Keratinocyte (primary cell): ENCODE measurements around the gene RAB42. TPM values are rescaled to one million over a fixed set of nuclear protein-coding genes. Genes with fewer than 3 reads are reported as not detected.
"Not testable (repeated sequence)": the region's sequence is repeated elsewhere in the genome, so short reads cannot be mapped to it uniquely, and the experiment has no call there.

Source experiments
- DNase-seq: peaks from one replicate; pipeline ENCODE4 v3.0.0-alpha.2; 2011; ENCODE audit warnings: low read depth, missing footprints, low spot score
- FAIRE-seq: peaks from 2 replicates; lab custom pipeline; 2011; peaks lifted over from hg19 to GRCh38; lab: Jason Lieb, UNC
- H2AFZ ChIP-seq: 2 replicates; pipeline ENCODE4 v1.6.0; 2012; ENCODE audit warnings: low read length, control low read depth, inconsistent platforms; ENCODE audit not compliant: control insufficient read depth
- H3K27ac ChIP-seq: 2 replicates; pipeline ENCODE4 v1.5.1; 2011; ENCODE audit warnings: low read length; ENCODE audit not compliant: control insufficient read depth, insufficient read depth
- H3K27me3 ChIP-seq: 3 replicates; pipeline ENCODE4 v1.6.0; 2011; ENCODE audit warnings: low read length; ENCODE audit not compliant: control insufficient read depth, insufficient read depth; ENCODE audit errors: extremely low read depth
- H3K36me3 ChIP-seq, 2 experiments: 2 replicates in 1 of 2; 3 replicates in 1 of 2; pipeline ENCODE4 v1.5.1; 2011; ENCODE audit warnings: low read length in 2 of 2, mild to moderate bottlenecking in 1 of 2; ENCODE audit not compliant: control insufficient read depth in 2 of 2, insufficient read depth in 2 of 2; ENCODE audit errors: extremely low read depth in 1 of 2
- H3K4me1 ChIP-seq: 3 replicates; pipeline ENCODE4 v1.5.1; 2011; ENCODE audit warnings: low read length; ENCODE audit not compliant: control insufficient read depth, insufficient read depth; ENCODE audit errors: extremely low read depth
- H3K4me2 ChIP-seq: 3 replicates; pipeline ENCODE4 v1.6.0; 2011; ENCODE audit warnings: low read depth, low read length; ENCODE audit not compliant: control insufficient read depth, insufficient read depth; ENCODE audit errors: extremely low read depth
- H3K4me3 ChIP-seq, 3 experiments: fragments of 200-600 bp in 1 of 3; sonication (generic) in 1 of 3; 2 replicates in 2 of 3; 3 replicates in 1 of 3; pipeline ENCODE4 v1.5.1; 2011 to 2016; ENCODE audit warnings: low read length in 3 of 3, mild to moderate bottlenecking in 3 of 3, control low read depth in 2 of 3, inconsistent platforms in 1 of 3, low read depth in 1 of 3, mixed read lengths in 1 of 3, mixed run types in 1 of 3, moderate library complexity in 1 of 3; ENCODE audit not compliant: control insufficient read depth in 2 of 3, insufficient read depth in 2 of 3; ENCODE audit errors: extremely low read depth in 1 of 3
- H3K79me2 ChIP-seq: 2 replicates; pipeline ENCODE4 v1.6.0; 2012; ENCODE audit warnings: low read length; ENCODE audit not compliant: control insufficient read depth, insufficient read depth
- H3K9ac ChIP-seq: 3 replicates; pipeline ENCODE4 v1.6.0; 2011; ENCODE audit warnings: low read length; ENCODE audit not compliant: control insufficient read depth, insufficient read depth; ENCODE audit errors: extremely low read depth
- H3K9me1 ChIP-seq: 3 replicates; pipeline ENCODE4 v1.6.0; 2011; ENCODE audit warnings: low read length; ENCODE audit not compliant: control insufficient read depth, insufficient read depth; ENCODE audit errors: extremely low read depth
- H3K9me3 ChIP-seq: 2 replicates; pipeline ENCODE4 v1.5.1; 2012; ENCODE audit warnings: low read depth, low read length; ENCODE audit not compliant: control insufficient read depth
- H4K20me1 ChIP-seq: 3 replicates; pipeline ENCODE4 v1.6.0; 2011; ENCODE audit warnings: low read length; ENCODE audit not compliant: control insufficient read depth, insufficient read depth; ENCODE audit errors: extremely low read depth
- EZH2 ChIP-seq: IDR thresholded peaks from one replicate; pipeline ENCODE4 v1.6.1; 2012; ENCODE audit warnings: inconsistent platforms, mild to moderate bottlenecking, low read length, moderate library complexity
- dilution Hi-C: fragments of 300-500 bp; cut with MboI; formaldehyde crosslinking; loops from one replicate; pipeline ENCODE4 v1.7.0; 2020; ENCODE audit warnings: low sequenced_read_pairs; ENCODE audit not compliant: extremely low pct_ligation_motif_present
- polyA plus RNA-seq, 5 experiments: library from polyadenylated mRNA; depleted of rRNA in 3 of 5; stranded (reverse) in 3 of 5; stranded (forward) in 1 of 5; unstranded in 1 of 5; fragments of >200 nt; gene quantifications; 1 replicate in 1 of 5; 2 replicates in 3 of 5; 3 replicates in 1 of 5; pipeline versions ENCODE4 v1.2.1 to v1.2.3, GENCODE V29; 2011 to 2012; ENCODE audit warnings: missing spikeins in 2 of 5, low read depth in 1 of 5, low replicate concordance in 1 of 5
- TF ChIP-seq, protein P1 (sequence below), 3 experiments: IDR thresholded peaks in 1 of 3; conservative IDR thresholded peaks in 1 of 3; optimal IDR thresholded peaks in 1 of 3; 2 replicates in 2 of 3; 3 replicates in 1 of 3; pipeline versions ENCODE3 to v1.5.1; 2011; ENCODE audit warnings: low read length in 3 of 3, mild to moderate bottlenecking in 3 of 3, moderate library complexity in 2 of 3, control low read depth in 1 of 3, inconsistent platforms in 1 of 3; ENCODE audit not compliant: insufficient read depth in 2 of 3; ENCODE audit errors: extremely low read depth in 1 of 3

RAB42 gene
- polyA plus RNA-seq, 1 donor (not counting 4 experiments of a cell fraction or from before 2014, with no cell fraction given): 0.05 TPM

DNA sequence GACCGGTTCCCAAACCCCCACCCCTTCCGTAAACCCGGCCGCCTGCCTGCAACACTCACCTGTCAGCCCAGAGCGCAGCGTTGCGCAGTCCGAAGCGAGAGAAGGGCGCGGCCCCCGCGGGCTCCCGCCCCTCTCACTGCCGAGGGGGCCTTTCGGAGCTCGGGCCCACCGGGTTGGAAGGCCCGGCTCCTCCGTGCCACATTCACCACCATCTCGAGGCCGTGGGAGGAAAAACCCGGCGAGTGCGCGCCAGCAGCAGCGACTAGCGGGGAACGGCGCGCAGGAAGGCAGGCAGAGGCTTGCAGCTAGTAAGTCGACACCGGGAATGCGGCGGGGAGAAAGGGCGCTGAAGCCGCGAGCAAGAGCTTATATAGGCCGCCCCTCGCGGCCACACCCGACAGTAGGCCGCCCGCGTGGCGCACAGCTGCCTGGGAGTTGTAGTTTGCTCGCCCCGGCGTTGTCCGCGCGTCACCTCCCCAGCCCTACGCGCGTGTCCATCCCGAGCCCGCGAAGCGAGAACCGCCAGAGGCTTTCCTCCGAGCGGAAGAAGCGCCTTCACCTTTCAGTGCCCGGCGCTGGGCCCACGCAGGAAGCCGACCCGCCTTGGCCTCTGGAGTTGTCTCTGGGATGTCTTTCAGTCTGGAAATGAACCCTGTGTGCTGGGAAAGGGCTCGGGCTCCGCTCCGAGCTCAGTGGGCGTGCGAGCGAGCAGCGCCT, 10.4 kb upstream of the RAB42 start:
- H3K27me3 ChIP-seq: no peaks in the 10 kb centered on the region
- H3K4me1 ChIP-seq: peaks cover 24% of the 10 kb centered on the region
- H2AFZ ChIP-seq: peak overlapping the region; percentile 84
- peak; percentile 91 for DNase-seq
- peaks cover 29% of the 10 kb centered on the region for H3K79me2 ChIP-seq
- H3K9me1 ChIP-seq: peaks cover 6% of the 10 kb centered on the region
- no peak for FAIRE-seq
- TF ChIP-seq, protein P1, sequence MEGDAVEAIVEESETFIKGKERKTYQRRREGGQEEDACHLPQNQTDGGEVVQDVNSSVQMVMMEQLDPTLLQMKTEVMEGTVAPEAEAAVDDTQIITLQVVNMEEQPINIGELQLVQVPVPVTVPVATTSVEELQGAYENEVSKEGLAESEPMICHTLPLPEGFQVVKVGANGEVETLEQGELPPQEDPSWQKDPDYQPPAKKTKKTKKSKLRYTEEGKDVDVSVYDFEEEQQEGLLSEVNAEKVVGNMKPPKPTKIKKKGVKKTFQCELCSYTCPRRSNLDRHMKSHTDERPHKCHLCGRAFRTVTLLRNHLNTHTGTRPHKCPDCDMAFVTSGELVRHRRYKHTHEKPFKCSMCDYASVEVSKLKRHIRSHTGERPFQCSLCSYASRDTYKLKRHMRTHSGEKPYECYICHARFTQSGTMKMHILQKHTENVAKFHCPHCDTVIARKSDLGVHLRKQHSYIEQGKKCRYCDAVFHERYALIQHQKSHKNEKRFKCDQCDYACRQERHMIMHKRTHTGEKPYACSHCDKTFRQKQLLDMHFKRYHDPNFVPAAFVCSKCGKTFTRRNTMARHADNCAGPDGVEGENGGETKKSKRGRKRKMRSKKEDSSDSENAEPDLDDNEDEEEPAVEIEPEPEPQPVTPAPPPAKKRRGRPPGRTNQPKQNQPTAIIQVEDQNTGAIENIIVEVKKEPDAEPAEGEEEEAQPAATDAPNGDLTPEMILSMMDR (optimal IDR thresholded peaks at IDR 0.05 in 1 of 3, IDR thresholded peaks at IDR 0.05 in 1 of 3, conservative IDR thresholded peaks at IDR 0.05 in 1 of 3; ENCODE audit: extremely low read depth in 1 of 3, insufficient read depth in 2 of 3, low read length in 3 of 3): no peak
- TF ChIP-seq EZH2: no peak
- H3K9me3 ChIP-seq: no peaks in the 10 kb centered on the region
- peak overlapping the region; percentile 99 for H3K4me2 ChIP-seq
- peak overlapping the region; percentile 76 to 88 (median 84) for H3K4me3 ChIP-seq
- peak overlapping the region; percentile 84 for H3K27ac ChIP-seq
- dilution Hi-C loops: no loop called here
- peaks cover 21 to 32% of the 10 kb centered on the region in 2 experiments for H3K36me3 ChIP-seq
- H3K9ac ChIP-seq: peak overlapping the region; percentile 85
- peaks cover 27% of the 10 kb centered on the region for H4K20me1 ChIP-seq

DNA sequence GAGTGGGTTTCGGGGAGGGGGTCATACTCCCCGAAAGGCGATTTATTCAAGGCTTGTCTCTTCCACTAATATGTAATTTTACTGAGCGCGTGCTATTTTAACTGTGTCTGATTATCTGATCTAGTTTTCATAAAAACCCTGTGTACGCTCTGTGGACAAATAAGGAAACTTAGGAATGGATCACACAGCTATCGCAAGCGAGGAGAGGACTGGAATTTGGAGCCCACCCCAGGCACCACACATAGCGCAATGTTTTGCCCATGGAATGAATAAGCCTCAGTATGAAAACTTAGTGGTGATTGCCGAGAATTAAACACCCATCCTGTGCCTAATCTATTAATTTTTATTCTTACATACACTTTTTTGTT, 9.8 kb upstream of the RAB42 start:
- H3K27ac ChIP-seq: peak overlapping the region; percentile 84
- H3K79me2 ChIP-seq: peaks cover 29% of the 10 kb centered on the region
- H4K20me1 ChIP-seq: peaks cover 27% of the 10 kb centered on the region
- FAIRE-seq (no peak), DNase-seq (no peak)
- peak overlapping the region; percentile 85 for H3K9ac ChIP-seq
- H3K4me2 ChIP-seq: peak overlapping the region; percentile 95
- dilution Hi-C loops: no loop called here
- H3K27me3 ChIP-seq: no peaks in the 10 kb centered on the region
- H3K36me3 ChIP-seq: peaks cover 18 to 32% of the 10 kb centered on the region in 2 experiments
- H2AFZ ChIP-seq: peak overlapping the region; percentile 84
- TF ChIP-seq, protein P1 (optimal IDR thresholded peaks at IDR 0.05 in 1 of 3, IDR thresholded peaks at IDR 0.05 in 1 of 3, conservative IDR thresholded peaks at IDR 0.05 in 1 of 3; ENCODE audit: extremely low read depth in 1 of 3, insufficient read depth in 2 of 3, low read length in 3 of 3): no peak
- TF ChIP-seq EZH2: no peak
- H3K4me3 ChIP-seq: peak overlapping the region; percentile 76 to 88 (median 84)
- H3K9me3 ChIP-seq: no peaks in the 10 kb centered on the region
- H3K4me1 ChIP-seq: peaks cover 24% of the 10 kb centered on the region
- H3K9me1 ChIP-seq: peaks cover 6% of the 10 kb centered on the region

DNA sequence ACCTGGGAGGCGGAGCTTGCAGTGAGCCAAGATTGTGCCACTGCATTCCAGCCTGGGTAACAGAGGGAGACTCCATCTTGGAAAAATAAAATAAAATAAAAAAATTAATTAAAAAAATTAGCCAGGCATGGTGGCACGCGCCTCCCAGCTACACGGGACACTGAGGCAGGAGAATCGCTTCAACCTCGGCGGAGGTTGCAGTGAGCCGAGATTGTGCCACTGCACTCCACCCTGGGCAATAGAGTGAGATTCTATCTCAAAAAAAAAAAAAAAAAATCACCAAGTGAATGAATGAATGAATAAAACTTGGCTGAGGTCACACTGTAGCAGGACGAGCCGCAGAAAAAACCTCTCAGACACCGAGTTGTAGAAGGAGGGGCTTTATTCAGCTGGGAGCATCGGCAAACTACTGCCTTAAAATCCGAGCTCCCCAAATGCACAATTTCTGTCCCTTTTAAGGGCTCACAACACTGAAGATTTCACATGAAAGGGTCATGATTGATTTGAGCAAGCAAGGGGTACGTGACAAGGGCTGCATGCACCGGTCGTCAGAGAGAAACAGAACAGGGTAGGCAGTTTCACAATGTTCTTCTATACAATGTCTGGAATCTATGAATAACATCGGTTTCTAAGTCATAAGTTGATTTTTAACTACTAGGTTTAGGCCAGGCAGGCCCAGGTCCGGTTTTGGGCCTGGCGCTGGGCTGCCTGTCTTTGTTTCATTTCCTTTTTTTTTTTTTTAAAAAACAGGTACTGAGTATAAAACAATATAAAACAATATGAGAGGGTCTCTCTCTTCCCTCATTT, 5.3 kb upstream of the RAB42 start:
- H3K36me3 ChIP-seq, H3K27me3 ChIP-seq, FAIRE-seq, DNase-seq, H3K4me1 ChIP-seq, H3K9me1 ChIP-seq, H3K27ac ChIP-seq, H2AFZ ChIP-seq, H3K9me3 ChIP-seq, H3K9ac ChIP-seq, dilution Hi-C loops, H3K4me3 ChIP-seq, H4K20me1 ChIP-seq, H3K79me2 ChIP-seq, H3K4me2 ChIP-seq: not testable (repeated sequence)
